GM21423 (cell line): ENCODE data around the gene RAP1GAP.

Experiments used
- ATAC-seq: cut with Tn5 transposase; IDR thresholded peaks from one replicate; pipeline ENCODE4 v1.9.1; 2021; ENCODE audit warnings: mild to moderate bottlenecking, moderate library complexity; ENCODE audit not compliant: unreplicated experiment

The RAP1GAP gene

DNA sequence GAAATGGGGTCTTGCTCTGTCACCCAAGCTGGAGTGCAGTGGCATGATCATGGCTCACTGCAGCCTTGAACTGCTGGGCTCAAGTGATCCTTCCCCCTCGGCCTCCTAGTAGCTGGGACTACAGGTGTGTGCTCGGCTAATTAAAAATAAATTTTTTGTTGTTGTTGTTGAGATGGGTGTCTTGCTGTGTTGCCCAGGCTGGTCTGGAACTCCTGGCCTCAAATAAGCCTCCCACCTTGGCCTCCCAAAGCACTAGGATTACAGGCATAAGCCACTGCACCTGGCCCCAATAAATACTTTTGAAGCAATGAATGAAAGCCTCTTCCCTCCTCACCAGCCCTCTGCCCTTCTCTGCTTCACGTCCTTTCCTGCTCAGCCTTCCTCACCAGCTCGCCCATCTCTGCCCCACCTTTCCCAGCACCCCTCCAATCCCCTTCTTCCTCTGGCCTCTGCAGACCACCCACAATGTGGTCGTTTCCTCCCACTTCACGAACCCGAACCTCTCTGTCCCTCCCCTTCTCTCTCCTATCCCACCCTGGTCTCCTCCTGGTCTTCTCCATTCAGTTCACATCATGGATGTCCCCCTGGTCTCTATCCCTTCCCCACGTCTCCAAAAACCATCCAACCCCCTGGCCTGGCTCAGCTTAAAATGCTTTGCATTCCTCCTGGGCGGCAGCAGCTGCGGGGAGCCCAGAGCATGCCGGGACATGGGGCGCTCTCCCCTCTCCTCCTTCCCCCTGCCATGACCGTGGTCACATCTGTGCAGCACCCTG, 38.4 kb downstream of the RAP1GAP start:
- no peak for ATAC-seq

DNA sequence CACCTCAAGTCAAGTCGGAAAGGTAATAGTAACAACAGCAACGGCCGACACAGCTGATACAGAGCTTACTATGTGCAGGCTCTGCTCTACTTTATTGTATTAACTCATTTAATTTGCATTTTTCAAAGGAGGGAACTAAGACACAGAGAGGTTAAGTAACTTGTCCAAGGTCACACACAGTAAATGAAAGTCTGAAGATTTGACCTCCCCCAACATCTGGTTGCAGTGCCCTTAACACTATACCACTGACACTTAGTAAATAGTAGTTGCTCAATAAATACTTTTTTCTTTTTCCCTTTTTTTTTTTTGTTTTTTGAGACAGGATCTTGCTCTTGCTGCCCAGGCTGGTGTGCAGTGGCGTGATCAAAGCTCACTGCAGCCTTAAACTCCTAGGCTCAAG, 39.2 kb downstream of the RAP1GAP start:
- no peak for ATAC-seq

GRCh38 chr1:21628798-21629393, 40.3 kb downstream of the RAP1GAP start:
- no peak for ATAC-seq

DNA sequence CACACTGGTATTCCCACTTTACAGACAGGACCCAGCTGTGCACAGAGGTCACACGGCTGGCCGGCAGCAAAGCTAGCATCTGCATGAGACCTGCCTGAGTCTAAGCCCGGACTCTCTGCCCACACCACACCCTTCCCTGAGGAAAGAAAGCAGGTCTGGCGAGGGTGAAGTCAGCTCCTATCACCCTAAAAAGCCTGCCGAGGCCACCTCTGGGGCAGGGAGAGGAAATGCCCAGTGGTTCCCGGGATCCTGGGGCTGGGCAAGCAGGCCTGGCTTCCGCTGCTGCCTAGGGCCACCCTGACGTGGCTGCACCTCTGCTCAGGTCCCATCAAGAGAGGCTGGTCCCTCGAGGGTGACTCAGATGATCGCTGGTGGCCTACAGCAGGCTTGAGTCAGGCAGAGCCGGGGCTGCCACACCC, 42.2 kb downstream of the RAP1GAP start:
- no peak for ATAC-seq

- no peak for ATAC-seq
Measured at GRCh38 chr1:21625390-21626190, 43.6 kb downstream of the RAP1GAP start.

DNA sequence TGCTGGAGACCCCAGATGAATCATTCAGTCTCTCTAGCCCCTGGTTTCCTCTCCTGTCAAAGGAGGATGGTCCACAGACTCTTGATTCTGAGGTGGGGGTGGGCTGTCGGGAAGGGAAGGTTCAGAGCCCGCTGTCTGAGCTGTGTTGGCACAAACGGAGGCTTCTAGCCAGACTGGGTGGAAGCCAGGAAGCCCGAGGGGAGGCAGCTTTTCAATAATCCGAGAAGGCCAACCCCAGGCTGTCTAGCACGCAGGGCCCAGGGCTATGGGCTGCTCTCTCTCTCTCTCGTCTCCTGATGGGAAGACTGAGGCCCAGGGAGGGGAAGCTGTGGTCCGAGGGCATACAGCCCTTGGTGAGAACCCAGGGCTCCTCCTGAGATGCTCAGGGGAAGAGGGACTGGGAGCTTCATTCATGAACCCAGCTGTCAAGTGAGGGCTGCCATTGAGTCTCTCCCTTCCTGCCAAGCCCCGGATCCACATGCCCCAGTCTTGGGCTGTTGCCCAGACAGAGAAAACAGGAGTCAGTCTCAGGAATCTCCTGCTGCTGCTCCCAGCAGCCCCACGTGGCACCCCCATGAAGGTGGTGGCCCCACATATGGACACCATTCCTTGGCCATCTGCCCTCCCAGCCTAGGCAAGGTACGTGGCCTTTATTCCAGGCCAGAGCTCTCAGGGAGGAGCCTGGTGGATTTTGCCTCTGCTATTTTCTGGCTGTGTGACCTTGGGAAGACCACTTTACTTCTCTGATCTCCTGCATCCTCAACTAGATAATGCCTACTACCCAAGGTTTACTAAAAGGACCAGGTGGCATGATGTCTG, 44.4 kb downstream of the RAP1GAP start:
- ATAC-seq: no peak

DNA sequence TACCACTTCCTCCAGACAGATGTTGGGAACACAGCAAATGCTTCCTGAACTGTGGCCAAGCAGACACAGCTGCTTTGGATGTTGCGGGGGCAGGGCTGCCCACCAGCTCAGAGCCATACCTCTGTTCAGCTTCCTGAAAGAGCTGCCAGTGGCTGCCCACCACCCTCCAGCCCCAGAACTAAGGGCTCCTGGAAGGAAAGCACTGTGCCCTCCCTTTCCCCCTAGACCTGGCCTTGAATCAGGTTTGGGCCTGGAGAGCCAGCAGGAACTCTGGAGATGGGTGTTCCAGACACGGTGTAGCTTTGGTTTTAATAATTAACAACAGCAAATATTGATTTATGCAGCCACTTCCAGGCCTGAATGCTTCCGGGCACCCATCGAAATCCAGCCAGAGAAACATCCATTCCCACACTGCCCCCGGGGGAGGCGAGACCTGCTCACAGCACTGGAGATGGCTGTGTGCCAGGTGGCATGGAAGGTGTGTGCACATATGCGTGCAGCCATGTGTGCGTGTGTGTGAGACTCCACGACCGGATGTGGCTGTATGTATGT, 45.7 kb downstream of the RAP1GAP start:
- ATAC-seq: no peak

GRCh38 chr1:21622466-21623315, 46.5 kb downstream of the RAP1GAP start:
- no peak for ATAC-seq

DNA sequence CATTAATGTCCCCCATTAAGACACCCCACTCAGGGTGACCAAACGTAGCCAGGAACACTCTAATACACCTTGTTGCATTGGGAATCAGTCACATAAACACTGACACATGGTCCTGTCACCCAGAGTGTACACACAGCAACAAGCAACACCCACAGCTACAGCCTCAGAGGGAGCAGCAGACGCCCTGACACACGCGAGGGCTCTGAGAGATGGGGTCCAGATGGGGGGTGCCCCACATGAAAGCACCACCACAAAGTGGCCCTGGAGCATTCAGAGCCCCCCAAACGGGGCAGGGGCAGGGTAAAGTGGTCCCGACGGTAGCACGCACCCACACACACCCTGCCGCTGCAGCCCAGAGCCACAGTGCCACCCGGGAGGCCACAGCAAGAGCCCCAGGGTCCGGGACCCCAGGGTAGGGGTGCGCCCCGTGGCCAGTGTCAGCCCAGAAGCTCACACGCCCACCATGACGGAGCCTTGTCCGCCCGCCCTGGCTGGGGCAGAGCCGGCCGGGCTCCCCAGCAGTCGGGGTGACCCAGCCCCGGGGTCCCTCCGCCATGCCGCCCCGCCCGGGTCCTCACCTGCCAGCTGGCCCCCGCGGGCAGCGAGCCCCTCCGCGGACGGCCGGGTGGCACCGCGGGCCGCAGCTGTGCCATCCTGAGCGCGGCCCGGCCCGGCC, 47.3 kb downstream of the RAP1GAP start:
- ATAC-seq: no peak

DNA sequence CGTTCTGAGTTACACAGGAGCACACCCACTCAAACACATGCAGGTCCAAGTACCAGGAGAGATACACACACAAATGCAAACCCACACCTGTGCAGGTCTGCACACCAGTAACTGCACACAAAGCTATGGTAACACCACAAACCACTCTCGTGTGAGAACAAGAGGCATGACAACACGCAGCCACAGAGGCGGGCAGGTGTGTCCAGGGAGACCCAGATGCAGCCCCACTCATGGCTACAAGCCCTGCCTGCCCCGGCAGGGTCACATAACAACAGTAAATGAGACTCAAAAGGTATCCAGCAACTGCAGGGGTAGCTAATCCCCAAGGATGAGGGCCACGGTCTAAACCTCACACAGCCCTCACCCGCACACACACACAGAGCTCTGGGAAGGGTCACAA, 48.1 kb downstream of the RAP1GAP start:
- ATAC-seq: no peak

- no peak for ATAC-seq
Measured at GRCh38 chr1:21620496-21620895, 48.7 kb downstream of the RAP1GAP start.

GRCh38 chr1:21620011-21620410, 49.1 kb downstream of the RAP1GAP start:
- ATAC-seq: no peak

GRCh38 chr1:21619375-21619947, 49.7 kb downstream of the RAP1GAP start:
- ATAC-seq: no peak

GRCh38 chr1:21618561-21619374, 50.4 kb downstream of the RAP1GAP start:
- ATAC-seq: no peak

DNA sequence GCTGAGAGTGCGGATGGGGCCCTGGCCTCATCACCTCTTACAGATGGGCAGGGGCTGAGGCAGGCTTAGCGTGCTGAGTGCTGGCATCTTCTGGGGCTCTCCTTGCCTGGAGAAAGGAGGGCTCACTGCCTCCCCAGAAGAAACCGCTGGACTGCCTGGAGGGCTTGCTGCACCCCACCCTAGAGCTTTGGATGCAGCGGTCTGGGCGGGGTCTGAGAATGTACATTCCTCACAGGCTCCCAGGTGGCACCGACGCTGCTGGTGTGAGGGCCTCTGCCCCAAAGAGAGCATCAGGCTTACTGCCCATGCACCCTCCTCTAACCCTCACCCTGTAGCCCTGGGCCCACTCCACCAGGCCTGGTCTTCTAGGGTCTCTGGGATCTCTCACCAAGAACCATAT, 51.1 kb downstream of the RAP1GAP start:
- ATAC-seq: no peak

GRCh38 chr1:21617126-21617738, 51.9 kb downstream of the RAP1GAP start:
- ATAC-seq: no peak

GRCh38 chr1:21616372-21616771, 52.8 kb downstream of the RAP1GAP start:
- ATAC-seq: no peak
